Measurements from ENCODE around the gene BNC2.
"Not testable (repeated sequence)": the region's sequence is repeated elsewhere in the genome, so short reads cannot be mapped to it uniquely, and the experiment has no call there.

The BNC2 gene, protein sequence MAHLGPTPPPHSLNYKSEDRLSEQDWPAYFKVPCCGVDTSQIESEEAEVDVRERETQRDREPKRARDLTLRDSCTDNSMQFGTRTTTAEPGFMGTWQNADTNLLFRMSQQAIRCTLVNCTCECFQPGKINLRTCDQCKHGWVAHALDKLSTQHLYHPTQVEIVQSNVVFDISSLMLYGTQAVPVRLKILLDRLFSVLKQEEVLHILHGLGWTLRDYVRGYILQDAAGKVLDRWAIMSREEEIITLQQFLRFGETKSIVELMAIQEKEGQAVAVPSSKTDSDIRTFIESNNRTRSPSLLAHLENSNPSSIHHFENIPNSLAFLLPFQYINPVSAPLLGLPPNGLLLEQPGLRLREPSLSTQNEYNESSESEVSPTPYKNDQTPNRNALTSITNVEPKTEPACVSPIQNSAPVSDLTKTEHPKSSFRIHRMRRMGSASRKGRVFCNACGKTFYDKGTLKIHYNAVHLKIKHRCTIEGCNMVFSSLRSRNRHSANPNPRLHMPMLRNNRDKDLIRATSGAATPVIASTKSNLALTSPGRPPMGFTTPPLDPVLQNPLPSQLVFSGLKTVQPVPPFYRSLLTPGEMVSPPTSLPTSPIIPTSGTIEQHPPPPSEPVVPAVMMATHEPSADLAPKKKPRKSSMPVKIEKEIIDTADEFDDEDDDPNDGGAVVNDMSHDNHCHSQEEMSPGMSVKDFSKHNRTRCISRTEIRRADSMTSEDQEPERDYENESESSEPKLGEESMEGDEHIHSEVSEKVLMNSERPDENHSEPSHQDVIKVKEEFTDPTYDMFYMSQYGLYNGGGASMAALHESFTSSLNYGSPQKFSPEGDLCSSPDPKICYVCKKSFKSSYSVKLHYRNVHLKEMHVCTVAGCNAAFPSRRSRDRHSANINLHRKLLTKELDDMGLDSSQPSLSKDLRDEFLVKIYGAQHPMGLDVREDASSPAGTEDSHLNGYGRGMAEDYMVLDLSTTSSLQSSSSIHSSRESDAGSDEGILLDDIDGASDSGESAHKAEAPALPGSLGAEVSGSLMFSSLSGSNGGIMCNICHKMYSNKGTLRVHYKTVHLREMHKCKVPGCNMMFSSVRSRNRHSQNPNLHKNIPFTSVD

DNA sequence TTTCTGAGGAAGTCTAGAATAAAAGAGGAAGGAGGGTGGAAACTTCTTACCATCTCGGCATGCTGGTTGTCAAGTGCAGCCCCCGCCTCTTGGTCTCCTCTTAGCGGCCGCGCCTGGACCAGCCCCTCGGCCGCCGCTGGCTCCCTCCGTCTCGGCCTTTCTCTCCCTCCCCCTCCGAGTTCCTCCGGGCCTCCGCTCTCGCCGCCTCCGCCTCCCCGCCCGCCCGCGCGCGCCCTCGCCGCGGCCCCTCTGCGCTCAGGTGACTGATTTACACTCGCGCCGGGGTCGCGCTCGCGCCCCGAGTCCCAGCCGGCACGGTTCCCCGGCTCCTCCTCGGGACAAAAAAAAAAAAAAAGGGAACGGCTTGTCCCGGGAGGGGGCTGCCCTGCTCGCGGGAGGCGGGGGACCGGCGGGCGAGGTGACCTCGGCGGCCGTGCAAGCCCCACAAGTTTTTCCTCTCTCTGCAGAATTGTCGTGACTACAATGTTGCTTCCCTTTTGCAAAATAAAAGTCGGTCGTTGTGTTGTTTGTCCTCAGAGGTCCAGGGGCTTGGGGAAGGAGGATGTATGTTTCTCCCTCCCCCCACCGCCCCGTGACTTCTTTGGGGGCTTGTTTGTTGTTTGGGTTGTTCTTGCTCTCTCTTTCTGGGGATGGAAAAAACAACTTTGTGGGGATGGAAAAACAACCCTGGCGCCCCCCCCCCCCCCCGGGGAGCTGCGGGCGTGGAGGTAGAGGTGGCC is at the start of gene BNC2:
BNC2 (minus strand) TSS at position 75 of the 740 bp plus-strand sequence; CDS start at position 53, 22 bp downstream.
- CTCF ChIA-PET = no interaction called here
- TF ChIP-seq LEF1 (IDR thresholded peaks at IDR 0.05; ENCODE audit: borderline replicate concordance) (no peak), FOXK2 (IDR thresholded peaks at IDR 0.05) (no peak)
- POLR2A ChIA-PET = interaction anchor here (0.6 to 0.8 kb wide), 2 partner anchors 73 to 292 kb away, joined by 3 to 4 read pairs; no protein-coding TSS in a partner anchor
- DNase-seq (ENCODE audit: extremely low spot score) = peak; percentile 54

DNA sequence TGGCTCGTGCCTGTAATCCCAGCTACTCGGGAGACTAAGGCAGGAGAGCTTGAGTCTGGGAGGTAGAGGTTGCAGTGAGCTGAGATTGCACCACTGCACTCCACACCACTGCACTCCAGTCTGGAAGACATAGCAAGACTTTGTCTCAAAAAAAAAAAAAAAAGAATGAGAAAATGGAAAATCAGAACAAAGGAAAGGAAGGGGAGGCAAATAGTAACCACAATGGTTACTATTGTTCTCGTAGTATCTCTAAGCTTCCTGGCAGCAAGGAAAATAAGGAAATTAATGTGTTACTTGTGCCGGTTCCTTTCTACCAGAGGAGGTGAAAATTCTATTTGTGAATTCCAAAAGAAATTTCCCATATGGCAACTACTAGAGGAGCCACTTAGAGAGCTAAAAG is 48.5 kb upstream of the BNC2 start:
- CTCF ChIA-PET = no interaction called here
- no peak for TF ChIP-seq L3MBTL2 (conservative IDR thresholded peaks at IDR 0.05)
- TF ChIP-seq ZNF384 (IDR thresholded peaks at IDR 0.05) = no peak
- no peak for TF ChIP-seq ARNT (IDR thresholded peaks at IDR 0.05)
- no peak for TF ChIP-seq HDGF (IDR thresholded peaks at IDR 0.05; ENCODE audit: borderline replicate concordance)
- no peak for TF ChIP-seq FOXK2 (IDR thresholded peaks at IDR 0.05)
- TF ChIP-seq NFRKB (IDR thresholded peaks at IDR 0.05) = no peak
- TF ChIP-seq FOXA1 (IDR thresholded peaks at IDR 0.05) = no peak
- TF ChIP-seq LEF1 (IDR thresholded peaks at IDR 0.05; ENCODE audit: borderline replicate concordance) = no peak
- TF ChIP-seq FOXM1 (IDR thresholded peaks at IDR 0.05; ENCODE audit: borderline replicate concordance) = no peak
- no peak for TF ChIP-seq ELF4 (IDR thresholded peaks at IDR 0.05)
- TF ChIP-seq SP1 (IDR thresholded peaks at IDR 0.05) = no peak
- no peak for TF ChIP-seq BHLHE40 (IDR thresholded peaks at IDR 0.05; ENCODE audit: borderline replicate concordance)
- no peak for TF ChIP-seq SUZ12 (IDR thresholded peaks at IDR 0.05)
- POLR2A ChIA-PET = no interaction called here

DNA sequence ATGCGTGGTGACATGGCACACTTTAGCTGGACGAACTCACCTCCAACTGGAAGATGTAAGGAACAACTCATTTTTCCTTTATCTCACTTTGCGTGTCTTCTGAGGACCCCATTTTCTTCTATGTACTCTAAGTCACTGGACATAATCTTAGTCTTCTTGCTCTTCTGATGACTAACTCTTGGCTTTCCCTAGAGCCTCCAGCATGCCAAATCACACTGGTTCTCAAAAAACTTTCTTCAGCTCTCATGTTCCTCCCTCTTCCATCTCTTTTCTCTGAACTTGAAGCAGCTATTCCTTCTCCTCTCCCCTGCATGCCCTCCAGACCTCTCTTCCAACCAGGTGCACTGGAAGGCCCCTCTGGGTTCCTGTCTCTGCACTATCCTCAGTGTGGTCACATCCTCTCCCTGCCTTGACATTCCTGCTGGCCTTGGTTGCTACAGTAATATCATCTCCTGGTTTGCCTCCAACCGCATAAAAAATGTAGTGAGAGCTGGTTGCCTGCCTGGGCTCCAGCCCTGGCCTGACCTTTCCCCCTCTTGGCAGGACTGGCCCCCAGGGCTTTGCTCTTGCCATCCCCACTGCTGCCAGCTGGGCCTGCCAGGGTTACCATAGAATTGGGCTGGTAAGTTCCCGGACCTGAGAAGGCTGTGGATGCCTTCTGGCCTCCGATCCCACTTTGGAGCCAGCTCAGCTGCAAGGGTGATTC is 44.8 kb upstream of the BNC2 start:
- CTCF ChIA-PET = no interaction called here

More for the DNA sequence above, 48.5 kb upstream of the BNC2 start:
- DNase-seq (ENCODE audit: extremely low spot score) = no peak

DNA sequence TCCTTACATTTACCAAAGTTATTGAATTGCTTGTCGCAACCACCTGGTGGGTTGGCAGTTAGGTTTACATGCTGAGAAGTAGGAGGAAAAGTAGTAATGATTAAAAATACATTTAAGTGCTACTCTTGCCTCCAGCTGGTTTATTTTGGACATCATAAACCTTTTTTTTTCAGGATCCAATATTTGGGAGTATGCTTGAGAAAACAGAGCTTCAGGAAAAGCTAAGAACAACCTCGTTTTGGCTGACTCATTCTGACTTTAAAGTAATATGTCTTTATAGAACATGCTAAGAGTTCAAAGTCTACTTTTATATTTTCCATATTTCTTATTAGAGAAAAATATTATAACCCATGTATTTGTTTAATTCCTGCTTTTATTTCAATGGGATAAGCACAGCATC is 41.7 kb upstream of the BNC2 start:
- CTCF ChIA-PET = no interaction called here
- DNase-seq (ENCODE audit: extremely low spot score) = no peak
- TF ChIP-seq ARNT (IDR thresholded peaks at IDR 0.05) (no peak), ZNF384 (IDR thresholded peaks at IDR 0.05) (no peak), ELF4 (IDR thresholded peaks at IDR 0.05) (no peak), HDGF (IDR thresholded peaks at IDR 0.05; ENCODE audit: borderline replicate concordance) (no peak), L3MBTL2 (conservative IDR thresholded peaks at IDR 0.05) (no peak), TARDBP (IDR thresholded peaks at IDR 0.05) (no peak), BHLHE40 (IDR thresholded peaks at IDR 0.05; ENCODE audit: borderline replicate concordance) (no peak), FOXK2 (IDR thresholded peaks at IDR 0.05) (no peak), NFRKB (IDR thresholded peaks at IDR 0.05) (no peak), FOXA1 (IDR thresholded peaks at IDR 0.05) (no peak)
- POLR2A ChIA-PET = no interaction called here

More for the DNA sequence above, 44.8 kb upstream of the BNC2 start:
- DNase-seq (ENCODE audit: extremely low spot score) = no peak
- POLR2A ChIA-PET = no interaction called here
- TF ChIP-seq SP1 (IDR thresholded peaks at IDR 0.05) (no peak), LEF1 (IDR thresholded peaks at IDR 0.05; ENCODE audit: borderline replicate concordance) (no peak), TARDBP (IDR thresholded peaks at IDR 0.05) (no peak), ARNT (IDR thresholded peaks at IDR 0.05) (no peak), CTBP1 (IDR thresholded peaks at IDR 0.05; ENCODE audit: borderline replicate concordance) (no peak), BHLHE40 (IDR thresholded peaks at IDR 0.05; ENCODE audit: borderline replicate concordance) (no peak), ZNF384 (IDR thresholded peaks at IDR 0.05) (no peak), ELF4 (IDR thresholded peaks at IDR 0.05) (no peak), FOXM1 (IDR thresholded peaks at IDR 0.05; ENCODE audit: borderline replicate concordance) (no peak), FOXA1 (IDR thresholded peaks at IDR 0.05) (no peak), FOXK2 (IDR thresholded peaks at IDR 0.05) (no peak), HDGF (IDR thresholded peaks at IDR 0.05; ENCODE audit: borderline replicate concordance) (no peak), NFRKB (IDR thresholded peaks at IDR 0.05) (no peak), SUZ12 (IDR thresholded peaks at IDR 0.05) (no peak), L3MBTL2 (conservative IDR thresholded peaks at IDR 0.05) (no peak)
- TF ChIP-seq, protein P1, sequence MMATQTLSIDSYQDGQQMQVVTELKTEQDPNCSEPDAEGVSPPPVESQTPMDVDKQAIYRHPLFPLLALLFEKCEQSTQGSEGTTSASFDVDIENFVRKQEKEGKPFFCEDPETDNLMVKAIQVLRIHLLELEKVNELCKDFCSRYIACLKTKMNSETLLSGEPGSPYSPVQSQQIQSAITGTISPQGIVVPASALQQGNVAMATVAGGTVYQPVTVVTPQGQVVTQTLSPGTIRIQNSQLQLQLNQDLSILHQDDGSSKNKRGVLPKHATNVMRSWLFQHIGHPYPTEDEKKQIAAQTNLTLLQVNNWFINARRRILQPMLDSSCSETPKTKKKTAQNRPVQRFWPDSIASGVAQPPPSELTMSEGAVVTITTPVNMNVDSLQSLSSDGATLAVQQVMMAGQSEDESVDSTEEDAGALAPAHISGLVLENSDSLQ (IDR thresholded peaks at IDR 0.05) = no peak

DNA sequence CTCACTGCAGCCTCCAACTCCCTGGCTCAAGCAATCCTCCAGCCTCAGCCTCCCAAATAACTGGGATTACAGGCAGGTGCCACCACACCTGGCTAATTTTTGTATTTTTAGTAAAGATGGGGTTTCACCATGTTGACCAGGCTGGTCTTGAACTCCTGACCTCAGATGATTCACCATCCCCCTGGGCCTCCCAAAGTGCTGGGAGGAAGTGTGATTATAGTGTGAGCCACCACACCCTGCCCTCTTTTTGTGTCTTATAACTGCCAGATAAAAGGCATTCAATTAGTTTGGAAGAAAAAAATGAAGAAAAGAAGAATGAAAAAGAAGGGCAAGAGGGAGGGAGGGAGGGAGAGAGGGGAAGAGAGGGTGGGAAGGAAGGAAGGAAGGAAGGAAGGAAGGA is 37.7 kb upstream of the BNC2 start:
- POLR2A ChIA-PET; DNase-seq (ENCODE audit: extremely low spot score); CTCF ChIA-PET: not testable (repeated sequence)

DNA sequence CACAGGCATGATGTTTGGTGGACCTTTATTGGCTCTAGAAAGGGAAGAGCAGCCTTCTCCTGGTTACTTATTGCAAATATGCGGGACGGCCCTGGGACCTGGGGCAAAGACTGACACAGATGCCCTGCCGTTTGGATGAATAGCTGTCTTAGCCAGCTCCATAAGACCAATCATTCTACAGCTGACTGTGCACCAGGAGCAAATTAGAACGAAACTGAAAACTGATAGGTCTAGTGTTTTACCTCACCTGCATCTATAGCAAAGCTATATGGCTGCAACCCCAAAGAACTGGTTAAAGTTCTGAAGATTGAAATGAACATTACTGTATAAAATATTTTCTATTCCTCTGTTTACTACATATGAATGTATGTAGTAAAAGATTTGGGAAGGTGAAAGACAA is 34.2 kb upstream of the BNC2 start:
- POLR2A ChIA-PET = no interaction called here
- no peak for DNase-seq (ENCODE audit: extremely low spot score)
- CTCF ChIA-PET = no interaction called here
- TF ChIP-seq TARDBP (IDR thresholded peaks at IDR 0.05) (no peak), FOXK2 (IDR thresholded peaks at IDR 0.05) (no peak)
